Upper lobe of left lung (tissue), 6 donors: ENCODE data around the gene GNS. TPM values are rescaled to one million over a fixed set of nuclear protein-coding genes. Genes with fewer than 3 reads are reported as not detected.

Experiments
- ATAC-seq, 2 donors: fragments of 200-7000 bp; cut with Tn5 transposase; one replicate each; pipeline ENCODE4 v1.9.1; 2022; ENCODE audit warnings: mild to moderate bottlenecking in 2 of 2, moderate library complexity in 2 of 2; ENCODE audit not compliant: low FRiP score in 2 of 2
- DNase-seq, 2 donors: peaks; one replicate each; pipeline ENCODE4 v3.0.0-alpha.2; 2019 to 2020
- H3K27ac ChIP-seq, 4 donors: fragments of 200-600 bp; sonication (generic); one replicate each; pipeline ENCODE4 v1.5.1; 2016 to 2019
- H3K27me3 ChIP-seq, 4 donors: fragments of 200-600 bp; sonication (generic); one replicate each; pipeline ENCODE4 v1.5.1; 2017 to 2019
- H3K36me3 ChIP-seq, 4 donors: fragments of 200-600 bp; sonication (generic); one replicate each; pipeline ENCODE4 v1.5.1; 2016 to 2019
- H3K4me1 ChIP-seq, 4 donors: fragments of 200-600 bp; sonication (generic); one replicate each; pipeline ENCODE4 v1.5.1; 2018 to 2019
- H3K4me3 ChIP-seq, 4 donors: fragments of 200-600 bp; sonication (generic); one replicate each; pipeline ENCODE4 v1.5.1; 2017 to 2019; ENCODE audit warnings: mild to moderate bottlenecking in 2 of 4, moderate library complexity in 1 of 4
- H3K9me3 ChIP-seq, 4 donors: fragments of 200-600 bp; sonication (generic); one replicate each; pipeline ENCODE4 v1.5.1; 2018 to 2019
- EP300 ChIP-seq, 4 donors: sonication (generic); formaldehyde crosslinking; IDR thresholded peaks; one replicate each; pipeline ENCODE4 v1.5.1; 2017; ENCODE audit warnings: antibody characterized with exemption in 4 of 4, control low read depth in 2 of 4
- POLR2A ChIP-seq, 4 donors: fragments of 450-650 bp; IDR thresholded peaks; one replicate each; pipeline ENCODE4 v1.5.1; 2016 to 2017; ENCODE audit warnings: antibody characterized with exemption in 4 of 4, mild to moderate bottlenecking in 2 of 4
- POLR2AphosphoS5 ChIP-seq, 2 donors: sonication (generic); formaldehyde crosslinking; IDR thresholded peaks; one replicate each; pipeline ENCODE4 v1.5.1; 2017; ENCODE audit warnings: antibody characterized with exemption in 2 of 2
- WGBS, 2 donors: methylation state at CpG; one replicate each; pipeline ENCODE4 v1.1.5; 2017 to 2018; 5-methylcytosine and 5-hydroxymethylcytosine counted together
- total RNA-seq, 6 donors: library from RNA; depleted of rRNA in 4 of 6; stranded (reverse); fragments of >200 nt in 4 of 6; gene quantifications; one replicate each; pipeline versions ENCODE4 v1.1.0 to v1.2.1, GENCODE V29; 2016 to 2021
- TF ChIP-seq, protein P1 (sequence below), 6 experiments: fragments of 450-650 bp in 4 of 6; fragments of 200-600 bp in 2 of 6; sonication (generic) in 2 of 6; IDR thresholded peaks; one replicate each; pipeline ENCODE4 v1.5.1; 2016 to 2019; ENCODE audit warnings: antibody characterized with exemption in 6 of 6
- donor health status: DM: no; HTN: no; CAD: no; lungs with moderate emphysema.
- donor health status: DM: no; HTN: yes; CAD: no; lungs with severe emphysema.

Gene GNS
- total RNA-seq, 6 donors from 2014 or later = 43.0 to 201 (median 135) TPM

DNA sequence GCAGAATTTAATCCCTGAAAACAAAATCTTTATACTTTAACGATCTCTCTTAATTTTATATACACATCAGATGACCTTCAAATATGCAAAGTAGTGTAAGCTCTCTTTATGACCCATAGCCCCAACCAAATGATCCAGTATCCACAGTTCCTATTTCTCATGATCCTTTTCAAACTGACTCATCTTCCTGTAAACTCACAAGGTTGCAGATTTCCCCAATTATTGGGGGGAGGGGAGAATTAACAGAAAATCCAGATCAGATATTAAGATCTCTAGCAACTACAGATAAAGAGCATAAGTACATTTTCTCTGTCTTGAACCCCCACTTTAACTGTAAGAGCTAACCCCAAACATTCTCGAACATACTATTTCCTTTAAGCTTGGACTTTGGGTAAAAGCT lies 12.5 kb downstream of the GNS start:
- peaks cover 9 to 34% (median 11%) of the 10 kb centered on the region in 4 donors for H3K4me1 ChIP-seq
- DNase-seq = no peak
- no peak overlapping the region for H3K4me3 ChIP-seq
- H3K9me3 ChIP-seq = no peaks in the 10 kb centered on the region
- H3K27ac ChIP-seq = peak overlapping the region in 2 of 4 donors; percentile 17 to 49
- TF ChIP-seq POLR2A (IDR thresholded peaks at IDR 0.05) (no peak), POLR2AphosphoS5 (IDR thresholded peaks at IDR 0.05) (no peak), EP300 (IDR thresholded peaks at IDR 0.05) (no peak)
- TF ChIP-seq, protein P1, sequence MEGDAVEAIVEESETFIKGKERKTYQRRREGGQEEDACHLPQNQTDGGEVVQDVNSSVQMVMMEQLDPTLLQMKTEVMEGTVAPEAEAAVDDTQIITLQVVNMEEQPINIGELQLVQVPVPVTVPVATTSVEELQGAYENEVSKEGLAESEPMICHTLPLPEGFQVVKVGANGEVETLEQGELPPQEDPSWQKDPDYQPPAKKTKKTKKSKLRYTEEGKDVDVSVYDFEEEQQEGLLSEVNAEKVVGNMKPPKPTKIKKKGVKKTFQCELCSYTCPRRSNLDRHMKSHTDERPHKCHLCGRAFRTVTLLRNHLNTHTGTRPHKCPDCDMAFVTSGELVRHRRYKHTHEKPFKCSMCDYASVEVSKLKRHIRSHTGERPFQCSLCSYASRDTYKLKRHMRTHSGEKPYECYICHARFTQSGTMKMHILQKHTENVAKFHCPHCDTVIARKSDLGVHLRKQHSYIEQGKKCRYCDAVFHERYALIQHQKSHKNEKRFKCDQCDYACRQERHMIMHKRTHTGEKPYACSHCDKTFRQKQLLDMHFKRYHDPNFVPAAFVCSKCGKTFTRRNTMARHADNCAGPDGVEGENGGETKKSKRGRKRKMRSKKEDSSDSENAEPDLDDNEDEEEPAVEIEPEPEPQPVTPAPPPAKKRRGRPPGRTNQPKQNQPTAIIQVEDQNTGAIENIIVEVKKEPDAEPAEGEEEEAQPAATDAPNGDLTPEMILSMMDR (IDR thresholded peaks at IDR 0.05) = no peak
- 78 to 85% methylated on average over 2 of the region's 2 CpGs for WGBS, 2 donors
- H3K36me3 ChIP-seq = peaks cover 11 to 81% (median 32%) of the 10 kb centered on the region in 4 donors
- no peaks in the 10 kb centered on the region for H3K27me3 ChIP-seq
- ATAC-seq = no peak

DNA sequence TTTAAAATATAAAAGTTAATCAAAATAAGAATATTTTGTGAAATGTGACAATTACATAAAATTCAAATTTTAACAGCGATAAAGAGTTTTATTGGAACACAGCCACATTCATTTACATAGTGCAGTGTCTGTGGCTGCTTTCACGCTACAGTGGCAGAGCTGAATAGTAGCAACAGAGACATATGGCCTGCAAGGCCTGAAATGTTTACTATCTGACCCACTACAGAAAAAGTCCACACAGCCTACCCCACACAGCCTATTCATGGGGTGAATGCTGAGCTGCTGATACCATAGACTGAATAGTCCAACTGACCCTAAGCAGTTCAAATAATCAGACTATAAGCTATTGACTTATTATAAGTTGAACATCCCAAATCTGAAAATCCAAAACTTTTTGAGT lies 13.2 kb downstream of the GNS start:
- DNase-seq = no peak
- ATAC-seq = no peak
- Histone ChIP-seq H3K27ac (peak overlapping the region in 2 of 4 donors; percentile 8 to 38), H3K4me1 (peaks cover 9 to 34% (median 11%) of the 10 kb centered on the region in 4 donors), H3K27me3 (no peaks in the 10 kb centered on the region), H3K9me3 (no peaks in the 10 kb centered on the region), H3K4me3 (no peak overlapping the region), H3K36me3 (peaks cover 11 to 80% (median 35%) of the 10 kb centered on the region in 4 donors)
- no peak for TF ChIP-seq EP300 (IDR thresholded peaks at IDR 0.05)
- TF ChIP-seq, protein P1 (IDR thresholded peaks at IDR 0.05) = no peak
- no peak for TF ChIP-seq POLR2A (IDR thresholded peaks at IDR 0.05)
- TF ChIP-seq POLR2AphosphoS5 (IDR thresholded peaks at IDR 0.05) = no peak
- 93% methylated on average over 2 of the region's 2 CpGs for WGBS, 2 donors

DNA sequence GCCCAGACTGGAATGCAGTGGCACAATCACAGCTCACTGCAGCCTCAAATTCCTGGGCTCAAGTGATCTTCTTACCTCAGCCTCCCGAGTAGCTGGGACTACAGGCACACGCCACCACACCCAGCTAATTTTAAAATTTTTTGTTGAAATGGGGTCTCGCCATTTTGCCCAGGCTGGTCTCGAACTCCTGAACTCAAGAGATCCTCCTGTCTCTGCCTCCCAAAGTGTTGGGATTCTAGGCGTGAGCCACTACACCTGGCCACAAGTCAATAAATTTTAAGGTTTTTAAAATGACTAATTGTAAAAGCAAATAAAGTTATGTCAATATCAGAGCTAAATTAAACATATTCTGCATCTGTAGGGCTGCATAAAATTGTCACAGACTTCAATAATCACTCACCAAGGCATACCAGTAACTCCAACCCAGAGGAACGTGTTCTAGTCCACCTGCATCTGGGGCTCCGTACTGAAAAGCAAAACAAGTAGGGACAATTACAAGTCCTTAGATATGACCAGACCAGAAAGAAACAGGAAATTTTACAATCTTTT lies 13.9 kb downstream of the GNS start:
- no peak for TF ChIP-seq EP300 (IDR thresholded peaks at IDR 0.05)
- TF ChIP-seq POLR2A (IDR thresholded peaks at IDR 0.05) = no peak
- TF ChIP-seq POLR2AphosphoS5 (IDR thresholded peaks at IDR 0.05) = no peak
- TF ChIP-seq, protein P1 (IDR thresholded peaks at IDR 0.05) = no peak
- DNase-seq (no peak), ATAC-seq (no peak)
- H3K27ac ChIP-seq = peak overlapping the region in 2 of 4 donors; percentile 8 to 38
- 81 to 92% methylated on average over 7 of the region's 7 CpGs for WGBS, 2 donors
- peaks cover 9 to 34% (median 11%) of the 10 kb centered on the region in 4 donors for H3K4me1 ChIP-seq
- no peak overlapping the region for H3K4me3 ChIP-seq
- no peaks in the 10 kb centered on the region for H3K27me3 ChIP-seq
- H3K9me3 ChIP-seq = no peaks in the 10 kb centered on the region
- H3K36me3 ChIP-seq = peaks cover 11 to 79% (median 31%) of the 10 kb centered on the region in 4 donors

DNA sequence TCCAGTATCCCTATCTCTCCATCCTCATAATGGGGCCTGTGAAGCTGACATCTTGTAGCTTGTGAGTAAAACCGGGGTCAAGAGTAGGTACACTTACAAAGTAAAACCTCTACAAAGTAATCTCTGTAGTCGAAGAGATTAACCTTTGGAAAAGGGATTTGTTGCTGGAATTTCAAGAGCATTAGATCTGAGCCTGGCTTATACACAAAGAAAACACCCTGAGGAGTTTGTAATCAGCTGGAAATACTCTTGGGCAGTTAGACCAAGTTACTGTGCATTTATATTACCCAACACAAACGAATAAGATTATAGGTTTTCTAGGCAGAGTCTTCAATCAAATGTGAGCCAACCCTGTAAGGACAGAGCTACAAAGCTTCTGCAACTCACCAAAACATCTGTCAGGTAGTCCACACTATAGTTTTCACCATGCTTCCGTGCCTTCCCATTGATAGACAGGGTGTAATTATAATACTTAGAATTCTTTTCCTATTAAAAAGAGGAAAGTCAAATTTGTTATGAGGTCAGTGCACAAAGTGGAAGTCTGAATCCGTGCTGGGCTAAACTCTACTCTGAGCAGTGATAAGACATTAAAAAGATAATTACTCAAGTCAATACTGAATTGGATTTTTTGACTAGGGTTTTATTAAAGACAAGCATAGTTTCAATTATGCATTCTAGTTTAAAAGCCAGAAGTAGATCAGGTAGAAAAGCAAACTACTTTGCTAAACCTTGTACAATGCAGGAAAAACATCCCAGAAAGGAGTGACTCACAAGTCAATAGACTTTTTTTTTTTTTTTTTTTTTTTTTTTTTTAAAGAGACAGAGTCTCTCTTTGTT lies 14.6 kb downstream of the GNS start:
- H3K27ac ChIP-seq = peak overlapping the region in 1 of 4 donors; percentile 38
- 68 to 71% methylated on average over 5 of the region's 5 CpGs for WGBS, 2 donors
- DNase-seq = no peak
- H3K9me3 ChIP-seq = no peaks in the 10 kb centered on the region
- no peak for ATAC-seq
- H3K4me3 ChIP-seq = no peak overlapping the region
- H3K27me3 ChIP-seq = no peaks in the 10 kb centered on the region
- TF ChIP-seq EP300 (IDR thresholded peaks at IDR 0.05) (no peak), POLR2AphosphoS5 (IDR thresholded peaks at IDR 0.05) (no peak), POLR2A (IDR thresholded peaks at IDR 0.05) (no peak)
- TF ChIP-seq, protein P1 (IDR thresholded peaks at IDR 0.05) = no peak
- H3K36me3 ChIP-seq = peaks cover 11 to 79% (median 25%) of the 10 kb centered on the region in 4 donors
- H3K4me1 ChIP-seq = peaks cover 9 to 34% (median 11%) of the 10 kb centered on the region in 4 donors
